Body of pancreas (tissue), 4 donors: ENCODE data around the gene ROMO1.

Source experiments
- CTCF ChIP-seq, 7 experiments: fragments of 450-650 bp in 4 of 7; fragments of 200-600 bp in 3 of 7; sonication (generic) in 3 of 7; IDR thresholded peaks; one replicate each; pipeline ENCODE4 v1.5.1; 2016 to 2019; ENCODE audit warnings: antibody characterized with exemption in 7 of 7
- POLR2A ChIP-seq, 3 donors: fragments of 450-650 bp; IDR thresholded peaks; one replicate each; pipeline ENCODE4 v1.6.1; 2016; ENCODE audit warnings: antibody characterized with exemption in 3 of 3, mild to moderate bottlenecking in 2 of 3

- no peak for TF ChIP-seq CTCF (IDR thresholded peaks at IDR 0.05)
- TF ChIP-seq POLR2A (IDR thresholded peaks at IDR 0.05): no peak
These were observed 44.8 kb upstream of the ROMO1 start for GRCh38 chr20:35654415-35654814.
